Measurements from ENCODE around the gene SAP130. TPM values are rescaled to one million over a fixed set of nuclear protein-coding genes. Genes with fewer than 3 reads are reported as not detected.

SAP130 gene
- total RNA-seq, 1 donor from 2014 or later: 28.5 TPM

- no peak for DNase-seq
- Mint-ChIP-seq H3K27me3 (ENCODE audit: unreplicated experiment) (no peaks in the 10 kb centered on the region), H3K36me3 (ENCODE audit: unreplicated experiment) (peaks cover 4% of the 10 kb centered on the region), H3K27ac (ENCODE audit: unreplicated experiment) (no peak overlapping the region), H3K4me3 (ENCODE audit: unreplicated experiment) (no peak overlapping the region), H3K9me3 (ENCODE audit: unreplicated experiment) (no peaks in the 10 kb centered on the region), H3K4me1 (ENCODE audit: low read depth, unreplicated experiment) (no peaks in the 10 kb centered on the region)
- TF ChIP-seq CTCF (IDR thresholded peaks at IDR 0.05; ENCODE audit: partially characterized antibody, unreplicated experiment): no peak
These were observed 15.2 kb downstream of the SAP130 start for GRCh38 chr2:128012698-128013097.

GRCh38 chr2:128008074-128008672, 19.7 kb downstream of the SAP130 start:
- H3K9me3 Mint-ChIP-seq (ENCODE audit: unreplicated experiment): no peaks in the 10 kb centered on the region
- no peaks in the 10 kb centered on the region for H3K36me3 Mint-ChIP-seq (ENCODE audit: unreplicated experiment)
- no peak for TF ChIP-seq CTCF (IDR thresholded peaks at IDR 0.05; ENCODE audit: partially characterized antibody, unreplicated experiment)
- H3K4me1 Mint-ChIP-seq (ENCODE audit: low read depth, unreplicated experiment): no peaks in the 10 kb centered on the region
- no peak for DNase-seq
- no peak overlapping the region for H3K4me3 Mint-ChIP-seq (ENCODE audit: unreplicated experiment)
- H3K27me3 Mint-ChIP-seq (ENCODE audit: unreplicated experiment): no peaks in the 10 kb centered on the region
- no peak overlapping the region for H3K27ac Mint-ChIP-seq (ENCODE audit: unreplicated experiment)

- Mint-ChIP-seq H3K27me3 (ENCODE audit: unreplicated experiment) (no peaks in the 10 kb centered on the region), H3K36me3 (ENCODE audit: unreplicated experiment) (no peaks in the 10 kb centered on the region), H3K4me1 (ENCODE audit: low read depth, unreplicated experiment) (no peaks in the 10 kb centered on the region), H3K4me3 (ENCODE audit: unreplicated experiment) (no peak overlapping the region), H3K9me3 (ENCODE audit: unreplicated experiment) (no peaks in the 10 kb centered on the region), H3K27ac (ENCODE audit: unreplicated experiment) (no peak overlapping the region)
- no peak for DNase-seq
- no peak for TF ChIP-seq CTCF (IDR thresholded peaks at IDR 0.05; ENCODE audit: partially characterized antibody, unreplicated experiment)
These were observed 23.4 kb downstream of the SAP130 start for GRCh38 chr2:128004509-128004908.

GRCh38 chr2:128003463-128003862, 24.4 kb downstream of the SAP130 start:
- no peak for TF ChIP-seq CTCF (IDR thresholded peaks at IDR 0.05; ENCODE audit: partially characterized antibody, unreplicated experiment)
- H3K4me1 Mint-ChIP-seq (ENCODE audit: low read depth, unreplicated experiment): no peaks in the 10 kb centered on the region
- H3K36me3 Mint-ChIP-seq (ENCODE audit: unreplicated experiment): no peaks in the 10 kb centered on the region
- H3K4me3 Mint-ChIP-seq (ENCODE audit: unreplicated experiment): no peak overlapping the region
- no peaks in the 10 kb centered on the region for H3K27me3 Mint-ChIP-seq (ENCODE audit: unreplicated experiment)
- H3K27ac Mint-ChIP-seq (ENCODE audit: unreplicated experiment): no peak overlapping the region
- H3K9me3 Mint-ChIP-seq (ENCODE audit: unreplicated experiment): no peaks in the 10 kb centered on the region
- no peak for DNase-seq

GRCh38 chr2:127996160-127996559, 31.7 kb downstream of the SAP130 start:
- Mint-ChIP-seq H3K4me3 (ENCODE audit: unreplicated experiment) (no peak overlapping the region), H3K9me3 (ENCODE audit: unreplicated experiment) (no peaks in the 10 kb centered on the region), H3K36me3 (ENCODE audit: unreplicated experiment) (no peaks in the 10 kb centered on the region), H3K4me1 (ENCODE audit: low read depth, unreplicated experiment) (no peaks in the 10 kb centered on the region), H3K27ac (ENCODE audit: unreplicated experiment) (no peak overlapping the region), H3K27me3 (ENCODE audit: unreplicated experiment) (peaks cover 1% of the 10 kb centered on the region)
- no peak for TF ChIP-seq CTCF (IDR thresholded peaks at IDR 0.05; ENCODE audit: partially characterized antibody, unreplicated experiment)
- no peak for DNase-seq

Measured in glutamatergic neuron (in vitro differentiated cells).